ENCODE data around the gene DPH3.

DNA sequence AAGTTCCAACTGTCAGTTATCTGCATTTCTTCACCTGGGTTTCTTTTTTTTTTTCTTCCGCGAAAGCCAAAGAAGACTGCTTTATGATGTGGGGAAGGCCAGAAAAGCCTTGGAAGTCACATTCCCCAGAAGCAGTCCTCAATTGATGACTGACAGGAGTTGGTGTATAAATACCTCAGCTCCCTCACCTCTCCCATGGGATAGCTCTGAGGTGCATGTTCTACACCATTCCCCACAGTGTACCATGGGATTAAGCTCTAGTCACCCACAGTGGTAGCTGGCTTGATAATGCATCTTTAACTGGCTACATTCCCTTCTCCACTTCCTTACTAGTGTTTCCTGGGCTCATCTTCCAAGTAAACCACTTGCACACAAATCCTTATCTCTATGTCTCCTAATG, 30.5 kb downstream of the DPH3 start:
- no peak for TF ChIP-seq POLR2A (IDR thresholded peaks at IDR 0.05)
- no peak for TF ChIP-seq CTCF (IDR thresholded peaks at IDR 0.05)
